ENCODE measurements around the gene PDGFD.

DNA sequence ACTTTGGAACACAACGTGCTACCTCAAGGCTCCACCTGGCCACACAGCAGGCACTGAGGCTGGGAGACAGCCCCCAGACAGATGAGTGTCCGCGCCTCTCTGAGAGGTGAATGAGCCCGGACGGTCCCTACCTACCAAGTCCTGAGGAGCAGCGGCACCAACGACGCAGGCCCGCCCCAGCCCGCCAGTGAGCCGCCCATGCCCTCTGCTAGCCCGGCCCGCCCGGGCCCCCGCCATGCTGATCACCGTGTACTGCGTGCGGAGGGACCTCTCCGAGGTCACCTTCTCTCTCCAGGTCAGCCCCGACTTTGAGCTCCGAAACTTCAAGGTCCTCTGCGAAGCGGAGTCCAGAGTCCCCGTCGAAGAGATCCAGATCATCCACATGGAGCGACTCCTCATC is 127.4 kb downstream of the PDGFD start, which contains the start of gene DDI1:
- TF ChIP-seq POLR2AphosphoS5 (IDR thresholded peaks at IDR 0.05) = no peak
- TF ChIP-seq, protein P1, sequence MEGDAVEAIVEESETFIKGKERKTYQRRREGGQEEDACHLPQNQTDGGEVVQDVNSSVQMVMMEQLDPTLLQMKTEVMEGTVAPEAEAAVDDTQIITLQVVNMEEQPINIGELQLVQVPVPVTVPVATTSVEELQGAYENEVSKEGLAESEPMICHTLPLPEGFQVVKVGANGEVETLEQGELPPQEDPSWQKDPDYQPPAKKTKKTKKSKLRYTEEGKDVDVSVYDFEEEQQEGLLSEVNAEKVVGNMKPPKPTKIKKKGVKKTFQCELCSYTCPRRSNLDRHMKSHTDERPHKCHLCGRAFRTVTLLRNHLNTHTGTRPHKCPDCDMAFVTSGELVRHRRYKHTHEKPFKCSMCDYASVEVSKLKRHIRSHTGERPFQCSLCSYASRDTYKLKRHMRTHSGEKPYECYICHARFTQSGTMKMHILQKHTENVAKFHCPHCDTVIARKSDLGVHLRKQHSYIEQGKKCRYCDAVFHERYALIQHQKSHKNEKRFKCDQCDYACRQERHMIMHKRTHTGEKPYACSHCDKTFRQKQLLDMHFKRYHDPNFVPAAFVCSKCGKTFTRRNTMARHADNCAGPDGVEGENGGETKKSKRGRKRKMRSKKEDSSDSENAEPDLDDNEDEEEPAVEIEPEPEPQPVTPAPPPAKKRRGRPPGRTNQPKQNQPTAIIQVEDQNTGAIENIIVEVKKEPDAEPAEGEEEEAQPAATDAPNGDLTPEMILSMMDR (IDR thresholded peaks at IDR 0.05) = no peak
- TF ChIP-seq POLR2A (IDR thresholded peaks at IDR 0.05) = no peak
